CD4-positive, alpha-beta T cell (primary cell): Measurements from ENCODE around the gene PTPRN2. TPM values are rescaled to one million over a fixed set of nuclear protein-coding genes. Genes with fewer than 3 reads are reported as not detected.
A peak's percentile ranks its signal among the peaks of the same experiment; 100 is the strongest.
"Not testable (repeated sequence)": the region's sequence is repeated elsewhere in the genome, so short reads cannot be mapped to it uniquely, and the experiment has no call there.

Experiments used
- ATAC-seq: fragments of 200-7000 bp; cut with Tn5 transposase; one replicate; pipeline ENCODE4 v1.10.0; 2022; ENCODE audit warnings: mild to moderate bottlenecking; ENCODE audit not compliant: poor library complexity
- CTCF ChIA-PET: fragments of 350-600 bp; sonication (Branson Sonifier 250); formaldehyde crosslinking; loops from one replicate; lab custom pipeline; 2021; ENCODE audit warnings: antibody characterized with exemption, inconsistent platforms; lab: Charles Lee
- POLR2A ChIA-PET: fragments of 350-600 bp; sonication (Branson Sonifier 250); formaldehyde crosslinking; loops from one replicate; lab custom pipeline; 2021; ENCODE audit warnings: antibody characterized with exemption, inconsistent platforms; lab: Charles Lee
- DNase-seq, 14 experiments: peaks; one replicate each; pipeline ENCODE4 v3.0.0-alpha.2; 2013 to 2020; ENCODE audit warnings: mixed read lengths in 2 of 14
- H3K27ac ChIP-seq, 2 donors: one replicate each; pipeline versions ENCODE4 v1.5.1 to v1.7.0; 2013; ENCODE audit warnings: low read length in 2 of 2, low read depth in 1 of 2, mild to moderate bottlenecking in 1 of 2
- H3K27me3 ChIP-seq, 2 experiments: 1 replicate in 1 of 2; 2 replicates in 1 of 2; pipeline versions ENCODE4 v1.6.1 to v1.7.0; 2013; ENCODE audit warnings: low read length in 2 of 2, control low read depth in 1 of 2, mild to moderate bottlenecking in 1 of 2, moderate library complexity in 1 of 2; ENCODE audit not compliant: insufficient read depth in 2 of 2, control insufficient read depth in 1 of 2
- H3K36me3 ChIP-seq: one replicate; pipeline ENCODE4 v1.6.1; 2013; ENCODE audit warnings: low read length, control low read depth; ENCODE audit not compliant: insufficient read depth
- H3K4me1 ChIP-seq: one replicate; pipeline ENCODE4 v1.6.1; 2013; ENCODE audit warnings: low read length, control low read depth; ENCODE audit not compliant: insufficient read depth
- H3K4me3 ChIP-seq: one replicate; pipeline ENCODE4 v1.5.1; 2013; ENCODE audit warnings: mild to moderate bottlenecking, low read length, moderate library complexity
- H3K9me3 ChIP-seq, 2 experiments: 1 replicate in 1 of 2; 2 replicates in 1 of 2; pipeline versions ENCODE4 v1.6.1 to v1.7.0; 2013; ENCODE audit warnings: low read length in 2 of 2, mild to moderate bottlenecking in 2 of 2, control low read depth in 1 of 2, moderate library complexity in 1 of 2; ENCODE audit not compliant: control insufficient read depth in 1 of 2, insufficient read depth in 1 of 2
- H3K27ac Mint-ChIP-seq: one replicate; pipeline ENCODE4 v1.8.0; 2020; ENCODE audit warnings: mixed read lengths
- H3K27me3 Mint-ChIP-seq: one replicate; pipeline ENCODE4 v1.8.0; 2021; ENCODE audit warnings: mixed read lengths
- H3K36me3 Mint-ChIP-seq: one replicate; pipeline ENCODE4 v1.8.0; 2021; ENCODE audit warnings: low read depth, mixed read lengths
- H3K4me1 Mint-ChIP-seq: one replicate; pipeline ENCODE4 v1.8.0; 2021; ENCODE audit warnings: low read depth, mixed read lengths
- H3K4me3 Mint-ChIP-seq: one replicate; pipeline ENCODE4 v1.8.0; 2020; ENCODE audit warnings: mild to moderate bottlenecking, mixed read lengths
- H3K9me3 Mint-ChIP-seq: one replicate; pipeline ENCODE4 v1.8.0; 2020; ENCODE audit warnings: mixed read lengths
- intact Hi-C, 2 experiments: fragments of 100-400 bp; cut with DNase I in 1 of 2; cut with micrococcal nuclease in 1 of 2; formaldehyde crosslinking; loops; one replicate each; pipeline versions ENCODE4 v1.15.1 to v1.9.0; 2023 to 2025; cut with DNase I, micrococcal nuclease
- total RNA-seq, 174 experiments: library from RNA in 2 of 174; stranded (reverse) in 2 of 174; gene quantifications; one replicate each; pipeline ENCODE4 v1.2.3 and lab custom pipeline; 2021 to 2026
- TF ChIP-seq, protein P1 (sequence below): fragments of 200-600 bp; IDR thresholded peaks from one replicate; pipeline ENCODE4 v1.8.0; 2022; ENCODE audit warnings: antibody characterized with exemption, mild to moderate bottlenecking

PTPRN2 gene
- total RNA-seq, 2 experiments from 2014 or later, result 0.34 to 0.44 TPM

DNA sequence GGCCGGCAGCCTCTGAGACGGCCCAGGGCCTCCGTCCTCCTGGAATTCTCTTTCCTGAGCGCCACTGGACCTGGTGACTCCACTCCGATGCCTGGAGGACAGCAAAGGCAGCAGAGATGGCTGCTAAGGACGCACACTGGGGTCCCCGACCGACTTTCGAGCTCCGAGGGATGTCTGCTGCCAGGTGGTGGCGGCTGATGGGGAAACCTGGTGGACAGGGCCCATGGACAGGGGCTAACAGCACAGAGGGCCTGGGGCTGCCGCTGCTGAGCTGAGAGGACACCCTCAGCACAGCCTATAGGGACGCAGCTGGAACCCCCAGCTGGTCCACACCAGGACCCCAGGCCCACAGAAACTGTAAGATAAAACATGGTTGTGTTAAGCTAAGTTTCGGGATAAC lies 884.5 kb downstream of the PTPRN2 start:
- H3K4me1 ChIP-seq, result no peaks in the 10 kb centered on the region
- H3K36me3 ChIP-seq, result no peaks in the 10 kb centered on the region
- H3K4me3 ChIP-seq, result no peak overlapping the region
- TF ChIP-seq, protein P1, sequence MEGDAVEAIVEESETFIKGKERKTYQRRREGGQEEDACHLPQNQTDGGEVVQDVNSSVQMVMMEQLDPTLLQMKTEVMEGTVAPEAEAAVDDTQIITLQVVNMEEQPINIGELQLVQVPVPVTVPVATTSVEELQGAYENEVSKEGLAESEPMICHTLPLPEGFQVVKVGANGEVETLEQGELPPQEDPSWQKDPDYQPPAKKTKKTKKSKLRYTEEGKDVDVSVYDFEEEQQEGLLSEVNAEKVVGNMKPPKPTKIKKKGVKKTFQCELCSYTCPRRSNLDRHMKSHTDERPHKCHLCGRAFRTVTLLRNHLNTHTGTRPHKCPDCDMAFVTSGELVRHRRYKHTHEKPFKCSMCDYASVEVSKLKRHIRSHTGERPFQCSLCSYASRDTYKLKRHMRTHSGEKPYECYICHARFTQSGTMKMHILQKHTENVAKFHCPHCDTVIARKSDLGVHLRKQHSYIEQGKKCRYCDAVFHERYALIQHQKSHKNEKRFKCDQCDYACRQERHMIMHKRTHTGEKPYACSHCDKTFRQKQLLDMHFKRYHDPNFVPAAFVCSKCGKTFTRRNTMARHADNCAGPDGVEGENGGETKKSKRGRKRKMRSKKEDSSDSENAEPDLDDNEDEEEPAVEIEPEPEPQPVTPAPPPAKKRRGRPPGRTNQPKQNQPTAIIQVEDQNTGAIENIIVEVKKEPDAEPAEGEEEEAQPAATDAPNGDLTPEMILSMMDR, result no peak
- CTCF ChIA-PET, result no interaction called here
- POLR2A ChIA-PET, result no interaction called here
- no peaks in the 10 kb centered on the region for H3K36me3 Mint-ChIP-seq
- H3K27ac ChIP-seq, result no peak overlapping the region
- ATAC-seq (no peak), DNase-seq (peak in 1 of 14 experiments; percentile 31)
- no peaks in the 10 kb centered on the region for H3K9me3 Mint-ChIP-seq
- H3K9me3 ChIP-seq, result no peaks in the 10 kb centered on the region
- no peak overlapping the region for H3K27ac Mint-ChIP-seq
- no peaks in the 10 kb centered on the region for H3K4me1 Mint-ChIP-seq
- peaks cover 68% of the 10 kb centered on the region for H3K27me3 Mint-ChIP-seq
- intact Hi-C loops, result no loop called here
- H3K27me3 ChIP-seq, result peaks cover 28 to 34% of the 10 kb centered on the region in 2 experiments
- H3K4me3 Mint-ChIP-seq, result no peak overlapping the region

DNA sequence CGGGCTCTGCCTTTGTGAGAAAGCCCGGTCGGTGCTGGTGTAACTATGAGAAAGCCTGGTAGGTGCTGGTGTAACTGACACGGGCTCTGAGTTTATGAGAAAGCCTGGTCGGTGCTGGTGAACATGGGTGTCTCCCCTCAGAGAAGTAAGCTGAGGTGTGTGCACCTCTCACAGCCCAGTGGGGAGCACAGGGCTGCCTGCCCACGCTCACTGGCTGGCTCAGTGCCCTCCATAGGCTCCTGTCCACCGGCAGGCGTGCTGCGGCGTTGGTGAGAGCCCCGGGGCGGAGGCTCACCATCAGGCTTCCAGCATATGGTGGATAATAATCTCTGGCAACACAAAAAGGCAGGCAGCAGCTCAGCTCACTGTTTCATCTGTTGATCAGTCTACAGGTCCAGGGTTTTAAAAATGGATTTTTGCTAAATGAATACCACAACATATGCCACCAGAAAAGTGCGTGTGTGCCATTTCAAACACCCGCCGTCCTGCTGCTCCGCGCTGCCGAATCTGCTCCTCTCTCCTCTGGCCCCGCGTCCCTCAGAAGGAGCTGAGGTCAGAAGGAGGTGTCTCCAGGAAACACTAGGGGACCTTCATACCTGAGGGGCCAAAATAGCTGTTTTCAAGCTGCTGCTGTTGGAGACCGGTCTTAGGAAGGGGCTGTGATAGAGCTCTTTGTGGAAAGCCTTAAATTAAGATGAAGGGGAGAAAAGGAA lies 885.2 kb downstream of the PTPRN2 start:
- Histone ChIP-seq H3K36me3 (no peaks in the 10 kb centered on the region), H3K4me1 (no peaks in the 10 kb centered on the region), H3K27me3 (peaks cover 29 to 34% of the 10 kb centered on the region in 2 experiments), H3K4me3 (no peak overlapping the region), H3K27ac (no peak overlapping the region), H3K9me3 (no peaks in the 10 kb centered on the region)
- ATAC-seq, result no peak
- Mint-ChIP-seq H3K4me3 (no peak overlapping the region), H3K4me1 (no peaks in the 10 kb centered on the region), H3K9me3 (no peaks in the 10 kb centered on the region), H3K27ac (no peak overlapping the region), H3K27me3 (peaks cover 67% of the 10 kb centered on the region), H3K36me3 (no peaks in the 10 kb centered on the region)
- peak in 1 of 14 experiments; percentile 12 for DNase-seq
- ChIA-PET CTCF (no interaction called here), POLR2A (no interaction called here)
- TF ChIP-seq, protein P1, result no peak
- intact Hi-C loops, result no loop called here

- H3K9me3 ChIP-seq, intact Hi-C loops, H3K27ac ChIP-seq, H3K4me3 Mint-ChIP-seq, POLR2A ChIA-PET, H3K9me3 Mint-ChIP-seq, H3K36me3 ChIP-seq, CTCF ChIA-PET, DNase-seq, ATAC-seq, H3K27ac Mint-ChIP-seq, H3K4me3 ChIP-seq, H3K4me1 Mint-ChIP-seq, H3K36me3 Mint-ChIP-seq, H3K4me1 ChIP-seq: not testable (repeated sequence)
- H3K27me3 ChIP-seq, result peaks cover 29 to 32% of the 10 kb centered on the region in 2 experiments
- peaks cover 59% of the 10 kb centered on the region for H3K27me3 Mint-ChIP-seq
Measured at GRCh38 chr7:157701395-157702180, 886.0 kb downstream of the PTPRN2 start.
